ENCODE data around the gene P2RY10.

The P2RY10 gene

DNA sequence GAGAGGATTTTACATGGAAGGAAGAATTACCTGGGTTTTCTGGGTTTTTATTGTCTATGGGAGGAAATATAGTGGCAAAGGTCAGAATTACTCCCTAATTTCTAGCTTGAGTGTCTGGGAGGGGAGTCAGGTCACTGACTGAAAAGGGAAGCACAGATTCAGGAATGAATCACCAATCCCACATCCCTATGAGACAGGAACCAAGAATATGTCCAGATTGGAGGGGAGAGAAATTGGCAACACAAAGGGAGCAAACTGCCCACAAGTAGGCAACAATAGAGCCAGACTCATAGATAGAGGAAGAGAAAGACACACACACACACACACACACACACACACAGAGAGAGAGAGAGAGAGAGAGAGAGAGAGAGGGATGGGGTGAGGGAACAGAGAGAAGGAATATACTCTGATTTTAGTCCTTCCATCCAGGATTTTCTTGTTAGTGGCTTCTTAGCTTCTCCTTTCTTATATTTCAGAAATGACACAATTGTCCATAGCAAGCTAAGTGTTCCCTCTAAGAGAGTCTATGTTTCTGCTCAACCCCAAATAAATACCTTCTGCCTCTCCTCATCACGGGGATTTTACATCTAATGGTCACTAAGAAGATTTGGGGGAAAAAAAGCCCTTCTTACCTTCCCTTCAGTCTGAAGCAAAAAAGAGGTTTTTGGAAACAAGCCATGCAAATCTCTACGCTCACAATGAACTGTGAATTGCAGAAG is 12.0 kb downstream of the P2RY10 start:
- Histone ChIP-seq H2BK120ac (ENCODE audit: low read depth, low read length) (no peak overlapping the region), H3K79me1 (ENCODE audit: low read depth, low read length) (no peaks in the 10 kb centered on the region), H3K9ac (ENCODE audit: low read depth, low read length, poor library complexity) (no peak overlapping the region), H2AK5ac (ENCODE audit: low read depth, low read length) (no peak overlapping the region), H3K23ac (ENCODE audit: low read depth, low read length, poor library complexity) (no peak overlapping the region), H4K8ac (ENCODE audit: low read depth, low read length) (no peak overlapping the region), H3K14ac (ENCODE audit: low read length) (no peak overlapping the region), H3K4me2 (ENCODE audit: insufficient read depth, low read length, poor library complexity, severe bottlenecking) (no peak overlapping the region), H3K36me3 (replicated peaks in 1 of 2; ENCODE audit: control insufficient read depth in 2 of 2, insufficient read depth in 2 of 2, low read length in 2 of 2) (no peaks in the 10 kb centered on the region), H3K27ac (replicated peaks; ENCODE audit: low read length) (no peak overlapping the region), H2BK5ac (ENCODE audit: low read length) (no peak overlapping the region), H4K91ac (ENCODE audit: low read depth, low read length, poor library complexity) (no peak overlapping the region), H3K18ac (ENCODE audit: low read length) (no peak overlapping the region), H2BK15ac (ENCODE audit: low read length) (no peak overlapping the region), H3K4ac (ENCODE audit: low read length) (no peak overlapping the region), H3K4me1 (ENCODE audit: control insufficient read depth in 2 of 2, insufficient read depth in 1 of 2, low read depth in 1 of 2, low read length in 2 of 2) (no peaks in the 10 kb centered on the region), H2AFZ (ENCODE audit: low read length) (no peak overlapping the region), H3K4me3 (ENCODE audit: low read length in 2 of 2) (no peak overlapping the region), H2BK12ac (ENCODE audit: low read length) (no peak overlapping the region), H3K9me3 (replicated peaks in 1 of 2; ENCODE audit: control insufficient read depth in 2 of 2, insufficient read depth in 1 of 2, low read depth in 1 of 2, low read length in 2 of 2) (no peaks in the 10 kb centered on the region), H3K27me3 (ENCODE audit: control insufficient read depth in 3 of 3, insufficient read depth in 3 of 3, low read depth in 1 of 3, low read length in 3 of 3) (no peaks in the 10 kb centered on the region)
- no CpG with 5 or more reads among the region's 2 CpGs for WGBS, 2 donors (ENCODE audit: extremely low coverage in 2 of 2, insufficient read length in 2 of 2, insufficient replicate concordance in 1 of 2)
- DNase-seq (ENCODE audit: low spot score) = no peak

- no peak overlapping the region for H3K23ac ChIP-seq (ENCODE audit: low read depth, low read length, poor library complexity)
- no peak overlapping the region for H3K9ac ChIP-seq (ENCODE audit: low read depth, low read length, poor library complexity)
- H3K18ac ChIP-seq (ENCODE audit: low read length) = no peak overlapping the region
- no peaks in the 10 kb centered on the region for H3K79me1 ChIP-seq (ENCODE audit: low read depth, low read length)
- H3K27me3 ChIP-seq (ENCODE audit: control insufficient read depth in 3 of 3, insufficient read depth in 3 of 3, low read depth in 1 of 3, low read length in 3 of 3) = no peaks in the 10 kb centered on the region
- no peak overlapping the region for H3K4ac ChIP-seq (ENCODE audit: low read length)
- H2BK15ac ChIP-seq (ENCODE audit: low read length) = no peak overlapping the region
- H3K4me3 ChIP-seq (ENCODE audit: low read length in 2 of 2) = no peak overlapping the region
- H3K4me1 ChIP-seq (ENCODE audit: control insufficient read depth in 2 of 2, insufficient read depth in 1 of 2, low read depth in 1 of 2, low read length in 2 of 2) = no peaks in the 10 kb centered on the region
- no peak overlapping the region for H4K8ac ChIP-seq (ENCODE audit: low read depth, low read length)
- H3K36me3 ChIP-seq (replicated peaks in 1 of 2; ENCODE audit: control insufficient read depth in 2 of 2, insufficient read depth in 2 of 2, low read length in 2 of 2) = no peaks in the 10 kb centered on the region
- H4K91ac ChIP-seq (ENCODE audit: low read depth, low read length, poor library complexity) = no peak overlapping the region
- H3K4me2 ChIP-seq (ENCODE audit: insufficient read depth, low read length, poor library complexity, severe bottlenecking) = no peak overlapping the region
- H3K27ac ChIP-seq (replicated peaks; ENCODE audit: low read length) = no peak overlapping the region
- no peak overlapping the region for H2AK5ac ChIP-seq (ENCODE audit: low read depth, low read length)
- H2BK12ac ChIP-seq (ENCODE audit: low read length) = no peak overlapping the region
- no peak overlapping the region for H3K14ac ChIP-seq (ENCODE audit: low read length)
- no peaks in the 10 kb centered on the region for H3K9me3 ChIP-seq (replicated peaks in 1 of 2; ENCODE audit: control insufficient read depth in 2 of 2, insufficient read depth in 1 of 2, low read depth in 1 of 2, low read length in 2 of 2)
- no peak overlapping the region for H2AFZ ChIP-seq (ENCODE audit: low read length)
- H2BK120ac ChIP-seq (ENCODE audit: low read depth, low read length) = no peak overlapping the region
- no peak for DNase-seq (ENCODE audit: low spot score)
- no peak overlapping the region for H2BK5ac ChIP-seq (ENCODE audit: low read length)
Measured at GRCh38 chrX:78957768-78958130, 12.6 kb downstream of the P2RY10 start.

DNA sequence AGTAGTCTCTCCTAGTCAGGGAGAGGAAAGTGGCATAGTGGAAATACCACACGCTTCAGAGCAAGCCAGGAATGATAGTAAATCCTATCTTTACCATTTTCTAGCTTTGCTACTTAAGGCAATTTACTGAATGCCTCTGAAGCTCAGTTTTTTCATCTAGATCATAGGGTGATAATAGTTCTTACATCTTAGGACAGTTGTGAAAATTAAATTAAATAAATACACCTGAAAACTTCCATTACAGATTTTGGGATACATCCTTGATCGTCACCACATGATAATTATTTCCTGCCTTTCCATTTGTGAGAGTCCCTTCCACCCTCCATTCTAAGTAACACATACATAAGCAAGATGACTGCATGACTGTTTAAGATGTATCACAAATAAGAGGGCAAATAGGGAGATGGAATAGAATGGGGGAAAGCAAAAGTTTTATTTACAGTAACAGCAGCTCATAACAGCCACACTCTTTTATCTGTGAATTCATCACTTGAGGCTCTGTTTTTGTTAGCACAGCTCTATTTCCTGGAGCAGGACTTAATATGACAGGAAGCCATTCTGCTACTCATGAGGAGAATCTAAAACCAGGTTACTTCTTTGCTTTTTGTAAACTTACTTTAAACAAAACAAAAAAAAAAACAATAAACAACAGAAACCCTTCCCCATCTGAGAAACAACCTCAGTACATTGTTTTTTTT is 13.4 kb downstream of the P2RY10 start:
- Histone ChIP-seq H3K9me3 (replicated peaks in 1 of 2; ENCODE audit: control insufficient read depth in 2 of 2, insufficient read depth in 1 of 2, low read depth in 1 of 2, low read length in 2 of 2) (no peaks in the 10 kb centered on the region), H3K23ac (ENCODE audit: low read depth, low read length, poor library complexity) (no peak overlapping the region), H2BK12ac (ENCODE audit: low read length) (no peak overlapping the region), H4K8ac (ENCODE audit: low read depth, low read length) (no peak overlapping the region), H3K36me3 (replicated peaks in 1 of 2; ENCODE audit: control insufficient read depth in 2 of 2, insufficient read depth in 2 of 2, low read length in 2 of 2) (no peaks in the 10 kb centered on the region), H2BK120ac (ENCODE audit: low read depth, low read length) (no peak overlapping the region), H3K18ac (ENCODE audit: low read length) (no peak overlapping the region), H3K27me3 (ENCODE audit: control insufficient read depth in 3 of 3, insufficient read depth in 3 of 3, low read depth in 1 of 3, low read length in 3 of 3) (no peaks in the 10 kb centered on the region), H3K9ac (ENCODE audit: low read depth, low read length, poor library complexity) (no peak overlapping the region), H4K91ac (ENCODE audit: low read depth, low read length, poor library complexity) (no peak overlapping the region), H3K4ac (ENCODE audit: low read length) (no peak overlapping the region), H2AK5ac (ENCODE audit: low read depth, low read length) (no peak overlapping the region), H3K4me2 (ENCODE audit: insufficient read depth, low read length, poor library complexity, severe bottlenecking) (no peak overlapping the region), H3K4me3 (ENCODE audit: low read length in 2 of 2) (no peak overlapping the region), H2AFZ (ENCODE audit: low read length) (no peak overlapping the region), H3K79me1 (ENCODE audit: low read depth, low read length) (no peaks in the 10 kb centered on the region), H3K27ac (replicated peaks; ENCODE audit: low read length) (no peak overlapping the region), H2BK5ac (ENCODE audit: low read length) (no peak overlapping the region), H3K14ac (ENCODE audit: low read length) (no peak overlapping the region), H3K4me1 (ENCODE audit: control insufficient read depth in 2 of 2, insufficient read depth in 1 of 2, low read depth in 1 of 2, low read length in 2 of 2) (no peaks in the 10 kb centered on the region), H2BK15ac (ENCODE audit: low read length) (no peak overlapping the region)
- WGBS, 2 donors (ENCODE audit: extremely low coverage in 2 of 2, insufficient read length in 2 of 2, insufficient replicate concordance in 1 of 2) = no CpG with 5 or more reads among the region's 2 CpGs
- no peak for DNase-seq (ENCODE audit: low spot score)

DNA sequence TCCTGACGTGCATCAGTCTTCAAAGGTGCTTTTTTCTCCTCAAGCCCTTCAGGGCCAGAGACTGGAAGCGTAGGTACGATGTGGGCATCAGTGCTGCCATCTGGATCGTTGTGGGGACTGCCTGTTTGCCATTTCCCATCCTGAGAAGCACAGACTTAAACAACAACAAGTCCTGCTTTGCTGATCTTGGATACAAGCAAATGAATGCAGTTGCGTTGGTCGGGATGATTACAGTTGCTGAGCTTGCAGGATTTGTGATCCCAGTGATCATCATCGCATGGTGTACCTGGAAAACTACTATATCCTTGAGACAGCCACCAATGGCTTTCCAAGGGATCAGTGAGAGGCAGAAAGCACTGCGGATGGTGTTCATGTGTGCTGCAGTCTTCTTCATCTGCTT is 15.7 kb downstream of the P2RY10 start:
- no peaks in the 10 kb centered on the region for H3K79me1 ChIP-seq (ENCODE audit: low read depth, low read length)
- H3K4me3 ChIP-seq (ENCODE audit: low read length in 2 of 2) = no peak overlapping the region
- H4K8ac ChIP-seq (ENCODE audit: low read depth, low read length) = no peak overlapping the region
- H2BK15ac ChIP-seq (ENCODE audit: low read length) = no peak overlapping the region
- H3K27me3 ChIP-seq (ENCODE audit: control insufficient read depth in 3 of 3, insufficient read depth in 3 of 3, low read depth in 1 of 3, low read length in 3 of 3) = no peaks in the 10 kb centered on the region
- H4K91ac ChIP-seq (ENCODE audit: low read depth, low read length, poor library complexity) = no peak overlapping the region
- H3K9me3 ChIP-seq (replicated peaks in 1 of 2; ENCODE audit: control insufficient read depth in 2 of 2, insufficient read depth in 1 of 2, low read depth in 1 of 2, low read length in 2 of 2) = no peaks in the 10 kb centered on the region
- no peak overlapping the region for H2AK5ac ChIP-seq (ENCODE audit: low read depth, low read length)
- WGBS, 2 donors (ENCODE audit: extremely low coverage in 2 of 2, insufficient read length in 2 of 2, insufficient replicate concordance in 1 of 2) = no CpG with 5 or more reads among the region's 8 CpGs
- no peak overlapping the region for H3K18ac ChIP-seq (ENCODE audit: low read length)
- H3K4me2 ChIP-seq (ENCODE audit: insufficient read depth, low read length, poor library complexity, severe bottlenecking) = no peak overlapping the region
- H3K9ac ChIP-seq (ENCODE audit: low read depth, low read length, poor library complexity) = no peak overlapping the region
- H3K4me1 ChIP-seq (ENCODE audit: control insufficient read depth in 2 of 2, insufficient read depth in 1 of 2, low read depth in 1 of 2, low read length in 2 of 2) = no peaks in the 10 kb centered on the region
- no peak overlapping the region for H2BK120ac ChIP-seq (ENCODE audit: low read depth, low read length)
- no peak overlapping the region for H2BK5ac ChIP-seq (ENCODE audit: low read length)
- H2BK12ac ChIP-seq (ENCODE audit: low read length) = no peak overlapping the region
- H2AFZ ChIP-seq (ENCODE audit: low read length) = no peak overlapping the region
- H3K23ac ChIP-seq (ENCODE audit: low read depth, low read length, poor library complexity) = no peak overlapping the region
- H3K36me3 ChIP-seq (replicated peaks in 1 of 2; ENCODE audit: control insufficient read depth in 2 of 2, insufficient read depth in 2 of 2, low read length in 2 of 2) = no peaks in the 10 kb centered on the region
- no peak for DNase-seq (ENCODE audit: low spot score)
- no peak overlapping the region for H3K14ac ChIP-seq (ENCODE audit: low read length)
- no peak overlapping the region for H3K4ac ChIP-seq (ENCODE audit: low read length)
- no peak overlapping the region for H3K27ac ChIP-seq (replicated peaks; ENCODE audit: low read length)

Measured in neuronal stem cell (in vitro differentiated cells).